NCI-H748 (cell line): ENCODE results near the gene SLC43A2.
A peak's percentile ranks its signal among the peaks of the same experiment; 100 is the strongest.
"Not testable (repeated sequence)": the region's sequence is repeated elsewhere in the genome, so short reads cannot be mapped to it uniquely, and the experiment has no call there.

Experiments
- DNase-seq: peaks from one replicate; lab custom pipeline; 2025; ENCODE audit not compliant: unreplicated experiment; lab: John Stamatoyannopoulos, UW

The SLC43A2 gene

GRCh38 chr17:1563786-1564613, 64.6 kb downstream of the SLC43A2 start:
- DNase-seq, result peak; percentile 55

- not testable (repeated sequence) for DNase-seq
Observed at GRCh38 chr17:1563471-1563785, 65.2 kb downstream of the SLC43A2 start.

- peak; percentile 84 for DNase-seq
Observed at GRCh38 chr17:1562176-1562643, 66.4 kb downstream of the SLC43A2 start.

GRCh38 chr17:1561420-1562175, 67.0 kb downstream of the SLC43A2 start:
- peak; percentile 39 for DNase-seq

GRCh38 chr17:1560858-1561355, 67.7 kb downstream of the SLC43A2 start:
- no peak for DNase-seq

- no peak for DNase-seq
Observed at GRCh38 chr17:1560101-1560857, 68.4 kb downstream of the SLC43A2 start.

GRCh38 chr17:1559047-1560043, 69.3 kb downstream of the SLC43A2 start:
- DNase-seq, result no peak

- DNase-seq, result no peak
Observed at GRCh38 chr17:1558401-1558800, 70.2 kb downstream of the SLC43A2 start.

GRCh38 chr17:1557355-1558095, 71.1 kb downstream of the SLC43A2 start:
- DNase-seq, result no peak

GRCh38 chr17:1555651-1556471, 72.8 kb downstream of the SLC43A2 start:
- no peak for DNase-seq

GRCh38 chr17:1554751-1555540, 73.7 kb downstream of the SLC43A2 start:
- no peak for DNase-seq

GRCh38 chr17:1553354-1554266, 75.0 kb downstream of the SLC43A2 start:
- DNase-seq, result no peak

- no peak for DNase-seq
Observed at GRCh38 chr17:1552932-1553331, 75.7 kb downstream of the SLC43A2 start.

- DNase-seq, result no peak
Observed at GRCh38 chr17:1551741-1552140, 76.9 kb downstream of the SLC43A2 start.

GRCh38 chr17:1548032-1548431, 80.6 kb downstream of the SLC43A2 start:
- DNase-seq, result no peak

- no peak for DNase-seq
Observed at GRCh38 chr17:1546292-1546922, 82.2 kb downstream of the SLC43A2 start.
